Measurements from ENCODE around the gene ARAP3.
A peak's percentile ranks its signal among the peaks of the same experiment; 100 is the strongest.

The ARAP3 gene

GRCh38 chr5:141672071-141672840 is 9.8 kb downstream of the ARAP3 start:
- no peak for DNase-seq (ENCODE audit: low read depth)

GRCh38 chr5:141669520-141669919 is 12.5 kb downstream of the ARAP3 start:
- no peak for DNase-seq (ENCODE audit: low read depth)

GRCh38 chr5:141668601-141669265 is 13.3 kb downstream of the ARAP3 start:
- DNase-seq (ENCODE audit: low read depth), result no peak

GRCh38 chr5:141665995-141666940 is 15.8 kb downstream of the ARAP3 start:
- DNase-seq (ENCODE audit: low read depth), result no peak

GRCh38 chr5:141664733-141665461 is 17.1 kb downstream of the ARAP3 start:
- peak; percentile 13 for DNase-seq (ENCODE audit: low read depth)

- DNase-seq (ENCODE audit: low read depth), result no peak
Measured at GRCh38 chr5:141663506-141663905, 18.5 kb downstream of the ARAP3 start.

GRCh38 chr5:141662028-141662427 is 20.0 kb downstream of the ARAP3 start:
- no peak for DNase-seq (ENCODE audit: low read depth)

- DNase-seq (ENCODE audit: low read depth), result no peak
Measured at GRCh38 chr5:141657937-141658545, 24.0 kb downstream of the ARAP3 start.

- DNase-seq (ENCODE audit: low read depth), result no peak
Measured at GRCh38 chr5:141657404-141657803, 24.6 kb downstream of the ARAP3 start.

GRCh38 chr5:141656396-141656795 is 25.6 kb downstream of the ARAP3 start:
- DNase-seq (ENCODE audit: low read depth), result no peak

- DNase-seq (ENCODE audit: low read depth), result no peak
Measured at GRCh38 chr5:141655020-141655419, 27.0 kb downstream of the ARAP3 start.

GRCh38 chr5:141654298-141654697 is 27.7 kb downstream of the ARAP3 start:
- no peak for DNase-seq (ENCODE audit: low read depth)

GRCh38 chr5:141651728-141652105 is 30.3 kb downstream of the ARAP3 start:
- DNase-seq (ENCODE audit: low read depth), result no peak

- peak; percentile 65 for DNase-seq (ENCODE audit: low read depth)
Measured at GRCh38 chr5:141650851-141651727, 30.9 kb downstream of the ARAP3 start, which contains the start of gene FCHSD1. FCHSD1 (minus strand) TSS chr5:141651418; CDS start chr5:141651368, 50 bp downstream.

GRCh38 chr5:141649972-141650371 is 32.1 kb downstream of the ARAP3 start:
- no peak for DNase-seq (ENCODE audit: low read depth)

- no peak for DNase-seq (ENCODE audit: low read depth)
Measured at GRCh38 chr5:141649056-141649688, 32.9 kb downstream of the ARAP3 start.

GRCh38 chr5:141647851-141648250 is 34.2 kb downstream of the ARAP3 start:
- no peak for DNase-seq (ENCODE audit: low read depth)

GRCh38 chr5:141647242-141647641 is 34.8 kb downstream of the ARAP3 start:
- no peak for DNase-seq (ENCODE audit: low read depth)

- no peak for DNase-seq (ENCODE audit: low read depth)
Measured at GRCh38 chr5:141646026-141646425, 36.0 kb downstream of the ARAP3 start.

Data from T-helper 22 cell (primary cell).